ENCODE results near the gene CHRND. TPM values are rescaled to one million over a fixed set of nuclear protein-coding genes. Genes with fewer than 3 reads are reported as not detected.
A peak's percentile ranks its signal among the peaks of the same experiment; 100 is the strongest.

The CHRND gene
- total RNA-seq, 4 donors from 2014 or later: 49.1 to 119 (median 81.1) TPM

DNA sequence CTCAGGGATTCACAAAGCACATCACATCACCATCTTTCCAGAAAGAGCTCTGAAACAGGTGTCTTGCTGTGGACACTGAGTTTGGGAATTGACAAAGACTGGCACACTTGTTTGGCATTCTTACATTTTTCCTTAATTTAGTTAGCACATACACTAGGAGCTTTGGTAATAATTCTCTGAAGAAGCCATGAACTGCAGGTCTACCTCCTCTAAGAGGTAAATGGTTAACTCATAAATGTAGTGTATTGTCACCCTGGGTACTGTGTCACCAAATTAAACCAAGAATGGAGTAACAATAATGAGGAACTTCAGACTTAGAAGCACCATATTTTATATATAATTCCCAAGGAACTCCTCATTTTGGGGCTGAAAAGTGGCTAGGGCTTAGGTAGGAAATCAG is 47.1 kb downstream of the CHRND start:
- Histone ChIP-seq H3K4me1 (peaks cover 54 to 91% of the 10 kb centered on the region in 2 donors), H3K27me3 (no peaks in the 10 kb centered on the region), H3K36me3 (peaks cover 0 to 35% of the 10 kb centered on the region in 2 donors), H3K27ac (peak overlapping the region; percentile 85 to 93 (median 88)), H3K9me3 (no peaks in the 10 kb centered on the region), H3K4me3 (no peak overlapping the region)
- no peak for DNase-seq
- ATAC-seq: no peak
- in situ Hi-C loops (cut with MboI; ENCODE audit: low sequenced_read_pairs in 4 of 4) (no loop called here), intact Hi-C loops (cut with DNase I; ENCODE audit: low total_unique reads) (no loop called here)
- TF ChIP-seq, protein P1, sequence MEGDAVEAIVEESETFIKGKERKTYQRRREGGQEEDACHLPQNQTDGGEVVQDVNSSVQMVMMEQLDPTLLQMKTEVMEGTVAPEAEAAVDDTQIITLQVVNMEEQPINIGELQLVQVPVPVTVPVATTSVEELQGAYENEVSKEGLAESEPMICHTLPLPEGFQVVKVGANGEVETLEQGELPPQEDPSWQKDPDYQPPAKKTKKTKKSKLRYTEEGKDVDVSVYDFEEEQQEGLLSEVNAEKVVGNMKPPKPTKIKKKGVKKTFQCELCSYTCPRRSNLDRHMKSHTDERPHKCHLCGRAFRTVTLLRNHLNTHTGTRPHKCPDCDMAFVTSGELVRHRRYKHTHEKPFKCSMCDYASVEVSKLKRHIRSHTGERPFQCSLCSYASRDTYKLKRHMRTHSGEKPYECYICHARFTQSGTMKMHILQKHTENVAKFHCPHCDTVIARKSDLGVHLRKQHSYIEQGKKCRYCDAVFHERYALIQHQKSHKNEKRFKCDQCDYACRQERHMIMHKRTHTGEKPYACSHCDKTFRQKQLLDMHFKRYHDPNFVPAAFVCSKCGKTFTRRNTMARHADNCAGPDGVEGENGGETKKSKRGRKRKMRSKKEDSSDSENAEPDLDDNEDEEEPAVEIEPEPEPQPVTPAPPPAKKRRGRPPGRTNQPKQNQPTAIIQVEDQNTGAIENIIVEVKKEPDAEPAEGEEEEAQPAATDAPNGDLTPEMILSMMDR (IDR thresholded peaks at IDR 0.05 in 4 of 5, conservative IDR thresholded peaks at IDR 0.05 in 1 of 5): no peak
- TF ChIP-seq POLR2A (IDR thresholded peaks at IDR 0.05): no peak

DNA sequence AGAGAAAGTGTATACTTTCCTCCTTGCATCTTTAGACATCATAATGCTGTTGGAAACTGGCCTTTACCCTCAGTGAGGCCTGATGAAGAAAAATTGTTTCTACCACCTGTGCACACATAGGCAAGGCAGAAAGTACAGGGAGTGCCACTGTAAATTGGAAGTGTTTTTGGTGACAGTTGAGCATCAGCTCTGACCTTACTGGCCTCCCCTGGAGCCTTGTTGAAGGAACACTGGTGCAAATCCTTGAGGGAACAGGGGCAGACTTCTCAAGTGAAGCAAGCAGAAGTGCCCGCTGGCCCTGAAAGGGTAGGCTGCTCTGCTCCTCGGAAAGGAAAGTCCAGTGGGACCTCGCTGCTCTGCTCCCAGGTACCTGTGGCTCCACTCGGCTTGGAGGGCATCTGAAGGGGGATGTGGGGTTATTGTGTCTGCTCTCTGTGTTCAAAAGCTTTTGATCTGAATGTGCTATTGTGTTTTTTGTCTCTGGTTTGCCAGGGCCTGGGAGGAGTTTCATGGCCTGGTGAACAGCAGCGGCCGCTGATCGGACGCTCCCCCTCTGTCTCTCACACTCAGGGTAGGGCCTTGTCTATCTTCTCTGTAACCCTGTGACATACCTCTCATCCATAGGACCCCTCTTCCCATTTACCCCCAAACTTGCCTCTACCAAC is 47.9 kb downstream of the CHRND start:
- Histone ChIP-seq H3K4me1 (peaks cover 61 to 90% of the 10 kb centered on the region in 2 donors), H3K36me3 (peaks cover 0 to 27% of the 10 kb centered on the region in 2 donors), H3K9me3 (no peaks in the 10 kb centered on the region), H3K27me3 (no peaks in the 10 kb centered on the region), H3K27ac (peak overlapping the region; percentile 85 to 93 (median 88)), H3K4me3 (peak overlapping the region in 3 of 4 donors; percentile 26 to 49 (median 30))
- in situ Hi-C loops (cut with MboI; ENCODE audit: low sequenced_read_pairs in 4 of 4): no loop called here
- intact Hi-C loops (cut with DNase I; ENCODE audit: low total_unique reads): loop anchor here (2.0 kb wide), 2 partner anchors 15 to 23 kb away; partner anchors contain the start of genes EIF4E2 and TIGD1
- peak in 1 of 2 donors; percentile 41 for TF ChIP-seq POLR2A (IDR thresholded peaks at IDR 0.05)
- TF ChIP-seq, protein P1 (IDR thresholded peaks at IDR 0.05 in 4 of 5, conservative IDR thresholded peaks at IDR 0.05 in 1 of 5): no peak
- ATAC-seq (peak; percentile 49 to 65), DNase-seq (peak; percentile 69 to 76)

DNA sequence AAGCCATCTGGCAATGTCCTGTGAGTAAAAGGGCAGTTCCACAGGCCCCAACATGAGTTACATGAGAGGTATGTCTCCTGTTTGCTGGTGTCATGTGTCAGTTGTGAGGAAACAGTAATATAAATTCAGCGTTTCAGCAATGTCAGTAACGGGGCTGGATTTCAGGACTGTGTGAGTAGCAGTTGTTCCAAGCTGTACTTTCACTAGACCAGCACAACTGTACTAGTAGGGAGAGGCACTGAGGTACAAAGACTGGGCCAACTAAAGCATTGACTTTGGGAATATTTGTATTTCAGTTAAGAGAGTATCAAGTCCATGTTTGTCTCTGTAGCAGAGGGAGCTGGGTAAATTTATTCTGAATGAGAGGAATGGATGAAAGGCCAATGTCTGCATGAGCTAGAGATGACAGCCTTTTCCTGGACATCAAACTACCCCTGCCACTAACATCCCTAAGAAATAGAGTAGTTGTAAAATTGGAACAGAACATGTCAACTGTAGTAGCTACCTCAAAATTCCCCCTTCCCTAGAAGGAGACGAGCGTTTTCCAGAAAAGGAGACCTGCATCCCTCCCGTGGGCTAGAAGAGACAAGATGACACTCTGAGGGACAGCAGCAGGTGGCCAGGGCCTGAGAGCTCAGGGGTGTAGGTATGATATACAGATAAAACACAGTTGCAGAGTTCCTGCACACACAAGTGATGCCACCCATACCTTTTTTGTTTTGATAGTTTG is 48.9 kb downstream of the CHRND start:
- H3K9me3 ChIP-seq: no peaks in the 10 kb centered on the region
- H3K4me1 ChIP-seq: peaks cover 58 to 85% of the 10 kb centered on the region in 2 donors
- peak overlapping the region; percentile 85 to 93 (median 88) for H3K27ac ChIP-seq
- ATAC-seq (peak; percentile 82 to 86), DNase-seq (peak; percentile 68 to 91)
- in situ Hi-C loops (cut with MboI; ENCODE audit: low sequenced_read_pairs in 4 of 4) (no loop called here), intact Hi-C loops (cut with DNase I; ENCODE audit: low total_unique reads) (loop anchor here (2.0 kb wide), 2 partner anchors 14 to 24 kb away; partner anchors contain the start of genes EIF4E2 and TIGD1)
- TF ChIP-seq, protein P1 (IDR thresholded peaks at IDR 0.05 in 4 of 5, conservative IDR thresholded peaks at IDR 0.05 in 1 of 5): no peak
- peak in 1 of 2 donors; percentile 14 for TF ChIP-seq POLR2A (IDR thresholded peaks at IDR 0.05)
- H3K36me3 ChIP-seq: peaks cover 0 to 17% of the 10 kb centered on the region in 2 donors
- H3K27me3 ChIP-seq: no peaks in the 10 kb centered on the region
- peak overlapping the region in 3 of 4 donors; percentile 26 to 49 (median 30) for H3K4me3 ChIP-seq

DNA sequence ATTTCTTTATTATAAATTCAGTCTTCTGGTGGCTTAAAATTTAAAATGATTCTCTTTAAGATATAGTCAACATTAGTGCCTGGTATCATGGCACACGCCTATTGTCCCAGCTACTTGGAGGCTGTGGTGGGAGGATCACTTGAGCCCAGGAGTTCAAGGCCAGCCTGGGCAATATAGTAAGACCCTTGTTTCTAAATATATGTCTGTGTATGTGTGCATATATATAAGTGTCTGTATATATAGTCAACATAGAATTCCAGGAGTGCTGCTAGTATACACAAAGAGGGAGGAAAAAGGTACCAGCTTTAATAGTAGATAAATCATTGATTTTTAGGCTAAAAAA is 49.4 kb downstream of the CHRND start:
- Histone ChIP-seq H3K4me3 (peak overlapping the region in 3 of 4 donors; percentile 3 to 49 (median 28)), H3K27ac (peak overlapping the region; percentile 85 to 93 (median 88)), H3K27me3 (no peaks in the 10 kb centered on the region), H3K9me3 (no peaks in the 10 kb centered on the region), H3K36me3 (peaks cover 0 to 13% of the 10 kb centered on the region in 2 donors), H3K4me1 (peaks cover 52 to 80% of the 10 kb centered on the region in 2 donors)
- intact Hi-C loops (cut with DNase I; ENCODE audit: low total_unique reads) (loop anchor here (2.0 kb wide), 2 partner anchors 13 to 25 kb away; partner anchors contain the start of genes EIF4E2 and TIGD1), in situ Hi-C loops (cut with MboI; ENCODE audit: low sequenced_read_pairs in 4 of 4) (no loop called here)
- DNase-seq: no peak
- ATAC-seq: no peak
- no peak for TF ChIP-seq POLR2A (IDR thresholded peaks at IDR 0.05)
- TF ChIP-seq, protein P1 (IDR thresholded peaks at IDR 0.05 in 4 of 5, conservative IDR thresholded peaks at IDR 0.05 in 1 of 5): no peak
